Neural cell (in vitro differentiated cells): ENCODE data around the gene MAMSTR. TPM values are rescaled to one million over a fixed set of nuclear protein-coding genes. Genes with fewer than 3 reads are reported as not detected.

Experiments used
- H2AFZ ChIP-seq: fragments of 200-600, 300-800 bp; sonication (generic), shearing (Covaris generic); 2 replicates; pipeline ENCODE4 v1.6.0; 2014; ENCODE audit warnings: low read depth, mild to moderate bottlenecking, antibody characterized with exemption, low read length, moderate library complexity
- H3F3A ChIP-seq: fragments of 200-600 bp; shearing (Covaris generic); 2 replicates; pipeline ENCODE4 v1.6.1; 2016; ENCODE audit warnings: mild to moderate bottlenecking, moderate library complexity, mixed read lengths, antibody characterized with exemption, low read length; ENCODE audit not compliant: insufficient read depth, poor library complexity, severe bottlenecking
- H3K27ac ChIP-seq: fragments of 200-600, 300-800 bp; sonication (generic), shearing (Covaris generic); 2 replicates; pipeline ENCODE4 v1.5.1; 2014; ENCODE audit warnings: mild to moderate bottlenecking, low read length, moderate library complexity
- H3K27me3 ChIP-seq: fragments of 300-800, 200-600 bp; sonication (generic), shearing (Covaris generic); 2 replicates; pipeline ENCODE4 v1.6.0; 2014; ENCODE audit warnings: mild to moderate bottlenecking, low read depth, low read length, moderate library complexity; ENCODE audit not compliant: insufficient read depth
- H3K36me3 ChIP-seq: fragments of 300-800, 200-600 bp; sonication (generic), shearing (Covaris generic); 2 replicates; pipeline ENCODE4 v1.5.1; 2014; ENCODE audit warnings: mild to moderate bottlenecking, antibody characterized with exemption, low read length, moderate library complexity; ENCODE audit not compliant: insufficient read depth
- H3K4me2 ChIP-seq: fragments of 300-800, 200-600 bp; sonication (generic), shearing (Covaris generic); 2 replicates; pipeline ENCODE4 v1.6.0; 2014; ENCODE audit warnings: mild to moderate bottlenecking, low read length
- H3K4me3 ChIP-seq: fragments of 300-800, 200-600 bp; sonication (generic), shearing (Covaris generic); 2 replicates; pipeline ENCODE4 v1.5.1; 2014; ENCODE audit warnings: mild to moderate bottlenecking, low read length, moderate library complexity
- H3K79me2 ChIP-seq: fragments of 200-600 bp; shearing (Covaris generic); replicated peaks from 2 replicates; pipeline ENCODE4 v1.6.0; 2014; ENCODE audit warnings: mild to moderate bottlenecking, low read length, moderate library complexity; ENCODE audit not compliant: insufficient read depth
- H3K9ac ChIP-seq: fragments of 300-800, 200-600 bp; sonication (generic), shearing (Covaris generic); 2 replicates; pipeline ENCODE4 v1.6.1; 2016; ENCODE audit warnings: mild to moderate bottlenecking, low read length, mixed read lengths
- H3K9me2 ChIP-seq: fragments of 200-600 bp; shearing (Covaris generic); 2 replicates; pipeline ENCODE4 v1.6.1; 2016; ENCODE audit warnings: mild to moderate bottlenecking, low read length, mixed read lengths; ENCODE audit not compliant: insufficient read depth
- H3K9me3 ChIP-seq: fragments of 200-600, 300-800 bp; sonication (generic), shearing (Covaris generic); 2 replicates; pipeline ENCODE4 v1.6.1; 2016; ENCODE audit warnings: mild to moderate bottlenecking, mixed run types, low read length, moderate library complexity, mixed read lengths
- H4K20me1 ChIP-seq: fragments of 200-600 bp; shearing (Covaris generic); 2 replicates; pipeline ENCODE4 v1.6.1; 2016; ENCODE audit warnings: mild to moderate bottlenecking, mixed run types; ENCODE audit not compliant: insufficient read depth
- EP300 ChIP-seq: fragments of 450-650 bp; conservative IDR thresholded peaks from 2 replicates; pipeline ENCODE4 v1.6.1; 2014; ENCODE audit warnings: antibody characterized with exemption, mild to moderate bottlenecking, moderate library complexity; ENCODE audit not compliant: poor library complexity, severe bottlenecking
- EZH2 ChIP-seq: fragments of 200-600, 300-800 bp; shearing (Covaris generic), sonication (generic); IDR thresholded peaks from 2 replicates; pipeline ENCODE4 v1.6.1; 2014; ENCODE audit warnings: antibody characterized with exemption, low read length, borderline replicate concordance, mild to moderate bottlenecking; ENCODE audit not compliant: insufficient read depth, poor library complexity, severe bottlenecking
- MXI1 ChIP-seq: fragments of 450-650 bp; conservative IDR thresholded peaks from 2 replicates; pipeline ENCODE4 v1.6.1; 2014; ENCODE audit warnings: antibody characterized with exemption, mild to moderate bottlenecking; ENCODE audit not compliant: poor library complexity, severe bottlenecking
- POLR2AphosphoS5 ChIP-seq: IDR thresholded peaks from 2 replicates; pipeline ENCODE4 v1.6.1; 2012
- RAD21 ChIP-seq: fragments of 450-650 bp; conservative IDR thresholded peaks from 2 replicates; pipeline ENCODE4 v1.6.1; 2014; ENCODE audit warnings: antibody characterized with exemption, mild to moderate bottlenecking, moderate library complexity
- SMC3 ChIP-seq: fragments of 450-650 bp; conservative IDR thresholded peaks from 2 replicates; pipeline ENCODE4 v1.6.1; 2014; ENCODE audit warnings: antibody characterized with exemption, mild to moderate bottlenecking, moderate library complexity; ENCODE audit not compliant: poor library complexity
- TAF1 ChIP-seq: IDR thresholded peaks from 2 replicates; pipeline ENCODE4 v1.6.1; 2012; ENCODE audit warnings: low read depth
- polyA plus RNA-seq: library from polyadenylated mRNA; depleted of rRNA; stranded (reverse); fragments of >200 nt; gene quantifications from 2 replicates; pipeline ENCODE4 v1.2.3, GENCODE V29; 2014
- TF ChIP-seq, protein P1 (sequence below): fragments of 450-650 bp; IDR thresholded peaks from 2 replicates; pipeline ENCODE4 v1.5.1; 2014; ENCODE audit warnings: antibody characterized with exemption, mild to moderate bottlenecking, moderate library complexity; ENCODE audit not compliant: poor library complexity, severe bottlenecking

MAMSTR gene
- polyA plus RNA-seq, 1 donor from 2014 or later, result 0.36 TPM

DNA sequence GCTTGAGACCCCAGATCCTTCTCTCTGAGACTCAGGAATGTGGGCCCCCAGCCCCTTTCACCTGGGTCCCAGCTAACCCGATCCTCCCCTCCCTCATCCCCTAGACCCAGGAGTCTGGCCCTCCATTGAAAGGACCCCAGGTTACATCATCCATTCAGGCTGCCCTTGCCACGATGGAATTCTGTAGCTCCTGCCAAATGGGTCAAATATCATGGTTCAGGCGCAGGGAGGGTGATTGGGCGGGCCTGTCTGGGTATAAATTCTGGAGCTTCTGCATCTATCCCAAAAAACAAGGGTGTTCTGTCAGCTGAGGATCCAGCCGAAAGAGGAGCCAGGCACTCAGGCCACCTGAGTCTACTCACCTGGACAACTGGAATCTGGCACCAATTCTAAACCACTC lies 36.3 kb upstream of the MAMSTR start:
- H4K20me1 ChIP-seq, result no peaks in the 10 kb centered on the region
- no peaks in the 10 kb centered on the region for H3K9me2 ChIP-seq
- no peaks in the 10 kb centered on the region for H3K79me2 ChIP-seq
- no peak overlapping the region for H3K4me3 ChIP-seq
- H3K9ac ChIP-seq, result no peak overlapping the region
- no peak overlapping the region for H2AFZ ChIP-seq
- no peaks in the 10 kb centered on the region for H3K9me3 ChIP-seq
- H3F3A ChIP-seq, result no peaks in the 10 kb centered on the region
- H3K27ac ChIP-seq, result no peak overlapping the region
- TF ChIP-seq RAD21 (no peak), POLR2AphosphoS5 (no peak), TAF1 (no peak), EP300 (no peak), EZH2 (no peak)
- TF ChIP-seq, protein P1, sequence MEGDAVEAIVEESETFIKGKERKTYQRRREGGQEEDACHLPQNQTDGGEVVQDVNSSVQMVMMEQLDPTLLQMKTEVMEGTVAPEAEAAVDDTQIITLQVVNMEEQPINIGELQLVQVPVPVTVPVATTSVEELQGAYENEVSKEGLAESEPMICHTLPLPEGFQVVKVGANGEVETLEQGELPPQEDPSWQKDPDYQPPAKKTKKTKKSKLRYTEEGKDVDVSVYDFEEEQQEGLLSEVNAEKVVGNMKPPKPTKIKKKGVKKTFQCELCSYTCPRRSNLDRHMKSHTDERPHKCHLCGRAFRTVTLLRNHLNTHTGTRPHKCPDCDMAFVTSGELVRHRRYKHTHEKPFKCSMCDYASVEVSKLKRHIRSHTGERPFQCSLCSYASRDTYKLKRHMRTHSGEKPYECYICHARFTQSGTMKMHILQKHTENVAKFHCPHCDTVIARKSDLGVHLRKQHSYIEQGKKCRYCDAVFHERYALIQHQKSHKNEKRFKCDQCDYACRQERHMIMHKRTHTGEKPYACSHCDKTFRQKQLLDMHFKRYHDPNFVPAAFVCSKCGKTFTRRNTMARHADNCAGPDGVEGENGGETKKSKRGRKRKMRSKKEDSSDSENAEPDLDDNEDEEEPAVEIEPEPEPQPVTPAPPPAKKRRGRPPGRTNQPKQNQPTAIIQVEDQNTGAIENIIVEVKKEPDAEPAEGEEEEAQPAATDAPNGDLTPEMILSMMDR, result no peak
- no peak overlapping the region for H3K4me2 ChIP-seq
- no peaks in the 10 kb centered on the region for H3K36me3 ChIP-seq
- peaks cover 25% of the 10 kb centered on the region for H3K27me3 ChIP-seq

DNA sequence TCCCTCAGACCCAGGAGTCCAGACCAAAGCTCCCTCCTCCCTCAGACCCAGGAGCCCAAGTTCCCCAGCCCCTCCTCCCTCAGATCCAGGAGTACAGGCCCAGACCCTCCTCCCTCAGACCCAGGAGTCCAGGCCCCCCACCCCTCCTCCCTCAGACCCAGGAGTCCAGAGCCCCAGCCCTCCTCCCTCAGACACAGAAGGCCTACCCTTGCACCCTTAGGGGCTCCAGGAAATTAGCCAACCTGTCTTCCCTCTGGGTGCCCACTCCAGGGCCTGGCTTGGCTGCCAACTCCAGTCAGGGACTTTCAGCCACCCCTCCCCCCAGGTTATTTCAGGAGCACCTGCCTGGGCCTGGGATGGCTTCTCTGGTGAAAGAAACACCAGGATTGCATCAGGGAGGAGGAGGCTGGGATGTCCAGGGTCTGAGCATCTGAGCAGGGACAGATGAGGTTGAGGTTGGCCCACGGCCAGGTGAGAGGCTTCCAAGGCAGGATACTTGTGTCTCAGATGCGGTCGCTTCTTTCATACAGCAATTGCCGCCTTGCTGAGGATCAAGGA lies 35.6 kb upstream of the MAMSTR start, which contains the start of gene FGF21:
Gene FGF21 (plus strand): TSS at position 441 of the 558 bp plus-strand sequence. CDS start 713 bp downstream, outside the sequence.
- no peak for TF ChIP-seq RAD21
- TF ChIP-seq MXI1, result no peak
- TF ChIP-seq POLR2AphosphoS5, result no peak
- H3K9me3 ChIP-seq, result no peaks in the 10 kb centered on the region
- H3K9me2 ChIP-seq, result no peaks in the 10 kb centered on the region
- H3K9ac ChIP-seq, result no peak within 1 kb of the TSS
- no peak within 1 kb of the TSS for H2AFZ ChIP-seq
- no peak within 1 kb of the TSS for H3K4me3 ChIP-seq
- H3K27ac ChIP-seq, result no peak within 1 kb of the TSS
- no peaks in the 10 kb centered on the region for H4K20me1 ChIP-seq
- H3K27me3 ChIP-seq, result peaks cover 25% of the 10 kb centered on the region
- H3F3A ChIP-seq, result no peaks in the 10 kb centered on the region
- H3K36me3 ChIP-seq, result no peaks in the 10 kb centered on the region
- H3K79me2 ChIP-seq, result no peaks in the 10 kb centered on the region
- H3K4me2 ChIP-seq, result no peak within 1 kb of the TSS

DNA sequence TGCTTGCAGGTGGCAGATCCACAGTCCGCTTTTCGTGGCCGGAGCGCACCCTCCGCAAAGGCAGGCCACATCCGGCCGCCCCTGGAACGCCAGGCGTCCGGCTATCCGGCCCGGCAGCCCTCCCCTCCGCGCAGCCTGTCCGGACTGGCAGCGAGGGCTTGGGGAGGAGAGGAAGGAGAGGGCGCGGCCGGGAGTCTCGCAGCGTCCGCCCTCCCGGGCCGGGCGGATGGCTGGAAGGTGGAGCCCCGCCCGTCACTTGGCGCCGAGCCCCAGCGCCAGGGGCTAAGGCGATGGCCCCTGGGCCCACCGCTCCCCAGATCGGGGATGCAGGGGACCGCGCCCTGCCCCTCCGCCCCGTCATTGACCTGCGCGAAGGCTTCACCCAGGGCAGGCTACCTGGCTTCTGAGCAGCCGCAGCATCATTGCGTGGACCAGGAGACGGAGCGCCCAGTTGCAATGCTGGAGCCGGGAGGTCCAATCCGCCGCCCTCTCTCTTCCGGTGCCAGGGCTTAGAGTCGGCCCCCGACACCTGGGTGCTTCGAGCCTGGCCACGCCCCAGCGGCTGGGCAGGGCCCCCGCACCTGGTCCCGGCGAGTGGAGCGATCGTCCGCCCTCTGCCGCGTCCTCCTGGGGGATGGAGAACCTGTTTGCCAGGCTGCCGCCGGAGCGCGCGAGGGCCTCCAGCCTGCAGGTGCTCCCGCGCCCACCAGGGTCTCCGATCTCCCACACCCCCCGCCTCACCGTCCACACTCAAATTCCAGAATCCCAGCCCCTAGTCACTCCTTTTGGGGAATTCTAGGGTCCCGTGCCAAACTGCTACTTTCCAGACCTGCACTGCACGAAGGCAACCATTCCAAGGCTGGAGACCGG lies 33.2 kb upstream of the MAMSTR start, which contains the start of gene FUT1:
Gene FUT1 (minus strand): TSS at position 146 of the 870 bp plus-strand sequence. CDS start 1,360 bp downstream, outside the sequence.
- H3F3A ChIP-seq, result no peaks in the 10 kb centered on the region
- H4K20me1 ChIP-seq, result no peaks in the 10 kb centered on the region
- no peaks in the 10 kb centered on the region for H3K9me3 ChIP-seq
- no peak within 1 kb of the TSS for H2AFZ ChIP-seq
- TF ChIP-seq MXI1 (no peak), SMC3 (no peak)
- TF ChIP-seq, protein P1, result peak; percentile 51
- H3K27ac ChIP-seq, result no peak within 1 kb of the TSS
- H3K4me3 ChIP-seq, result peak within 1 kb of the TSS; percentile 65
- peak within 1 kb of the TSS; percentile 4 for H3K4me2 ChIP-seq
- no peaks in the 10 kb centered on the region for H3K79me2 ChIP-seq
- H3K27me3 ChIP-seq, result peaks cover 25% of the 10 kb centered on the region
- no peaks in the 10 kb centered on the region for H3K9me2 ChIP-seq
- peak within 1 kb of the TSS; percentile 36 for H3K9ac ChIP-seq
- H3K36me3 ChIP-seq, result no peaks in the 10 kb centered on the region
